ENCODE results near the gene TMEM182.

TMEM182 gene

GRCh38 chr2:102768253-102768652 is 6.4 kb downstream of the TMEM182 start:
- no peak for DNase-seq (ENCODE audit: low read depth)

- DNase-seq (ENCODE audit: low read depth): no peak
These were observed 7.1 kb downstream of the TMEM182 start for GRCh38 chr2:102768892-102769291.

- no peak for DNase-seq (ENCODE audit: low read depth)
These were observed 8.7 kb downstream of the TMEM182 start for GRCh38 chr2:102770506-102770905.

- no peak for DNase-seq (ENCODE audit: low read depth)
These were observed 9.3 kb downstream of the TMEM182 start for GRCh38 chr2:102771114-102771513.

- DNase-seq (ENCODE audit: low read depth): no peak
These were observed 10.8 kb downstream of the TMEM182 start for GRCh38 chr2:102772659-102773058.

GRCh38 chr2:102773149-102773705 is 11.4 kb downstream of the TMEM182 start:
- DNase-seq (ENCODE audit: low read depth): no peak

GRCh38 chr2:102778260-102778659 is 16.4 kb downstream of the TMEM182 start:
- no peak for DNase-seq (ENCODE audit: low read depth)

- DNase-seq (ENCODE audit: low read depth): no peak
These were observed 18.6 kb downstream of the TMEM182 start for GRCh38 chr2:102780467-102780866.

- no peak for DNase-seq (ENCODE audit: low read depth)
These were observed 20.4 kb downstream of the TMEM182 start for GRCh38 chr2:102782187-102782586.

GRCh38 chr2:102782933-102783332 is 21.1 kb downstream of the TMEM182 start:
- no peak for DNase-seq (ENCODE audit: low read depth)

GRCh38 chr2:102783506-102784183 is 21.8 kb downstream of the TMEM182 start:
- no peak for DNase-seq (ENCODE audit: low read depth)

- no peak for DNase-seq (ENCODE audit: low read depth)
These were observed 23.1 kb downstream of the TMEM182 start for GRCh38 chr2:102784940-102785339.

- DNase-seq (ENCODE audit: low read depth): no peak
These were observed 26.5 kb downstream of the TMEM182 start for GRCh38 chr2:102788216-102788884.

GRCh38 chr2:102788885-102789260 is 27.0 kb downstream of the TMEM182 start:
- no peak for DNase-seq (ENCODE audit: low read depth)

- DNase-seq (ENCODE audit: low read depth): no peak
These were observed 27.7 kb downstream of the TMEM182 start for GRCh38 chr2:102789349-102790090.

GRCh38 chr2:102790091-102790455 is 28.2 kb downstream of the TMEM182 start:
- no peak for DNase-seq (ENCODE audit: low read depth)

GRCh38 chr2:102792568-102793208 is 30.9 kb downstream of the TMEM182 start:
- no peak for DNase-seq (ENCODE audit: low read depth)

GRCh38 chr2:102795641-102796040 is 33.8 kb downstream of the TMEM182 start:
- no peak for DNase-seq (ENCODE audit: low read depth)

- DNase-seq (ENCODE audit: low read depth): no peak
These were observed 34.5 kb downstream of the TMEM182 start for GRCh38 chr2:102796337-102796736.

GRCh38 chr2:102797486-102797885 is 35.7 kb downstream of the TMEM182 start:
- no peak for DNase-seq (ENCODE audit: low read depth)

- no peak for DNase-seq (ENCODE audit: low read depth)
These were observed 36.4 kb downstream of the TMEM182 start for GRCh38 chr2:102798181-102798580.

- no peak for DNase-seq (ENCODE audit: low read depth)
These were observed 39.4 kb downstream of the TMEM182 start for GRCh38 chr2:102801098-102801718.

Data from GM04503 (cell line).